BJ (cell line): ENCODE measurements around the gene SPDYE6. TPM values are rescaled to one million over a fixed set of nuclear protein-coding genes. Genes with fewer than 3 reads are reported as not detected.
A peak's percentile ranks its signal among the peaks of the same experiment; 100 is the strongest.
"Not testable (repeated sequence)": the region's sequence is repeated elsewhere in the genome, so short reads cannot be mapped to it uniquely, and the experiment has no call there.

Experiments used
- CTCF ChIA-PET: fragments of 350-600 bp; formaldehyde crosslinking; extraction: SDS; loops from one replicate; lab custom pipeline; 2021; ENCODE audit warnings: antibody characterized with exemption, inconsistent platforms; lab: Yijun Ruan, JAX
- POLR2A ChIA-PET: fragments of 300-600 bp; sonication (Branson Sonifier 250); formaldehyde crosslinking; extraction: SDS; loops from one replicate; lab custom pipeline; 2021; ENCODE audit warnings: antibody characterized with exemption; lab: Charles Lee
- DNase-seq: peaks from one replicate; pipeline ENCODE4 v3.0.0-alpha.2; 2011; ENCODE audit warnings: low read depth
- H3K27me3 ChIP-seq: 2 replicates; pipeline ENCODE4 v1.6.0; 2011; ENCODE audit warnings: low read length; ENCODE audit not compliant: control insufficient read depth, insufficient read depth
- H3K36me3 ChIP-seq: 2 replicates; pipeline ENCODE4 v1.5.1; 2011; ENCODE audit warnings: low read length; ENCODE audit not compliant: control insufficient read depth, insufficient read depth
- H3K4me3 ChIP-seq: 2 replicates; pipeline ENCODE4 v1.5.1; 2011; ENCODE audit warnings: low read depth, mild to moderate bottlenecking, control low read depth, low read length
- CTCF ChIP-seq: IDR thresholded peaks from 2 replicates; pipeline ENCODE4 v1.5.1; 2011; ENCODE audit warnings: low read depth, mild to moderate bottlenecking, control low read depth, inconsistent platforms, low read length, moderate library complexity; ENCODE audit not compliant: insufficient read depth
- polyA plus RNA-seq: library from polyadenylated mRNA; depleted of rRNA; stranded (reverse); fragments of >200 nt; gene quantifications from 2 replicates; pipeline ENCODE4 v1.2.3, GENCODE V29; 2011

SPDYE6 gene
- polyA plus RNA-seq, 1 experiment: not detected

- DNase-seq: no peak
- TF ChIP-seq CTCF: peak; percentile 92
- no peaks in the 10 kb centered on the region for H3K27me3 ChIP-seq
- H3K4me3 ChIP-seq: no peak overlapping the region
- POLR2A ChIA-PET: no interaction called here
- CTCF ChIA-PET: interaction anchor here (0.6 to 6.3 kb wide), 13 partner anchors 10 to 849 kb away, joined by 3 to 46 read pairs (median 5); partner anchors contain the start of gene ORAI2
- H3K36me3 ChIP-seq: peaks cover 4% of the 10 kb centered on the region
Observed at GRCh38 chr7:102390697-102391484, 34.6 kb upstream of the SPDYE6 start.

DNA sequence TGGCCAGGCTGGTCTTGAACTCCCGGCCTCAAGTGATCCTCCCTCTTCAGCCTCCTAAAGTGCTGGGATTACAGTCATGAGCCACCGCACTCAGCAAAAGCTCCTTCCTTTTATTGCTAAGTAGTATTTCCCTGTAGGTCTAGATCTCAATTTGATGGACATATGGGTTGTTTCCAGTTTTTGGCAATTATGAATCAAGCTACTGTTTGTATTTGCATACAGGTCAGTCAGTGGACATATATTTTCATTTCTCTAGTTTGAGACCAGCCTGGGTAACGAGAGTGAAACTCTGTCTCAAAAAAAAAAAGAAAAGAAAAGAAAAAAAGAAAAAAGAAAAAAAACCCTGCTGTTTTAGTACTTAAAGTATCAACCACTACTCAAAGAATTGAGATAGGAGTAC lies 33.6 kb upstream of the SPDYE6 start:
- ChIA-PET POLR2A (no interaction called here), CTCF (interaction anchor here (0.9 to 6.3 kb wide), 3 partner anchors 102 to 110 kb away, joined by 3 to 46 read pairs (median 4); no protein-coding TSS in a partner anchor)
- TF ChIP-seq CTCF: no peak

DNA sequence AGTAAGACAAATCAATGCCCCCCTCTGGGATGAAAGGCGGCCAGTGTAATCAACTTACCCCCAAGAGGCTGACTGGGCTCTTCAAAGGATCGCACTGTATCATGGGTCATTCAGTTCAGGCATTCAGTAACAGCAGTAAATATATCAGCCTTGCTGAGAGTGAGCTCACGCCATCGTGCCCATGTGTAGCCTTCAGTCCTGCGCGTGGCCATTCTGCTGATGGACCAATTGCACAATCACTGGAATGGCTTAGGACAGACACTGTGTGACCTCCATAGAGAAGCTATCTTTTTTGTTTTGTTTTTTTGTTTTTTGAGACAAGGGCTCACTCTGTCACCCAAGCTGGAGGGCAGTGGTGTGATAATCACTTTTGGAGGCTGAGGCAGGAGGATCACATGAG lies 30.8 kb upstream of the SPDYE6 start:
- Histone ChIP-seq H3K4me3 (no peak overlapping the region), H3K27me3 (no peaks in the 10 kb centered on the region), H3K36me3 (peaks cover 4% of the 10 kb centered on the region)
- POLR2A ChIA-PET: no interaction called here
- no peak for TF ChIP-seq CTCF
- CTCF ChIA-PET: interaction anchor here (3.3 to 6.3 kb wide), 2 partner anchors 108 to 116 kb away, joined by 9 to 46 read pairs; no protein-coding TSS in a partner anchor
- no peak for DNase-seq

More for the DNA sequence above, 33.6 kb upstream of the SPDYE6 start:
- no peak for DNase-seq
- Histone ChIP-seq H3K4me3 (no peak overlapping the region), H3K36me3 (peaks cover 4% of the 10 kb centered on the region), H3K27me3 (no peaks in the 10 kb centered on the region)

GRCh38 chr7:102381696-102382425 lies 25.6 kb upstream of the SPDYE6 start:
- H3K4me3 ChIP-seq, DNase-seq, H3K36me3 ChIP-seq, POLR2A ChIA-PET, H3K27me3 ChIP-seq: not testable (repeated sequence)
- CTCF ChIA-PET: interaction anchor here (1.8 kb wide), 1 partner anchor 10 kb away, joined by 4 read pairs; no protein-coding TSS in a partner anchor

DNA sequence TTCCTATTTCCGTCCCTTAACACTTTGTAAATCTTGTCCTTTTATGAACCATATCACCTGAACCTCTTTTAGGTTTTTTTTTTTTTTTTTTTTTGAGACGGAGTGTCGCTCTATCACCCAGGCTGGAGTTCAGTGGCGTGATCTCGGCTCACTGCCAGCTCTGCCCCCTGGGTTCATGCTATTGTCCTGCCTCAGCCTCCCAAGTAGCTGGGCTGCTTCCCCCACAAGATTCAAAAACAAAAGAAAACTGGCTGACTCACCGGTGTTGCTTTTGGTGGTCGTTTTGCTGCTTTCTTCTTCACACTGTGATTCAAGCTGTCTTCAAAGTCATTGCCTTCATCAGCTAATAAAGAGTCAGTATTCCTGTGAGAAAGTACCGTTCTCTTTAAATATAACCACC lies 24.6 kb upstream of the SPDYE6 start:
- POLR2A ChIA-PET, DNase-seq, H3K27me3 ChIP-seq, H3K36me3 ChIP-seq, H3K4me3 ChIP-seq: not testable (repeated sequence)
- CTCF ChIA-PET: interaction anchor here (1.8 kb wide), 1 partner anchor 11 kb away, joined by 4 read pairs; no protein-coding TSS in a partner anchor

- no peak for TF ChIP-seq CTCF
- ChIA-PET POLR2A (no interaction called here), CTCF (no interaction called here)
- Histone ChIP-seq H3K4me3 (no peak overlapping the region), H3K36me3 (peaks cover 7% of the 10 kb centered on the region), H3K27me3 (no peaks in the 10 kb centered on the region)
- no peak for DNase-seq
Observed at GRCh38 chr7:102376964-102377466, 20.8 kb upstream of the SPDYE6 start.

GRCh38 chr7:102372796-102373195 lies 16.6 kb upstream of the SPDYE6 start:
- POLR2A ChIA-PET, DNase-seq, CTCF ChIA-PET, H3K27me3 ChIP-seq, H3K4me3 ChIP-seq, H3K36me3 ChIP-seq: not testable (repeated sequence)

DNA sequence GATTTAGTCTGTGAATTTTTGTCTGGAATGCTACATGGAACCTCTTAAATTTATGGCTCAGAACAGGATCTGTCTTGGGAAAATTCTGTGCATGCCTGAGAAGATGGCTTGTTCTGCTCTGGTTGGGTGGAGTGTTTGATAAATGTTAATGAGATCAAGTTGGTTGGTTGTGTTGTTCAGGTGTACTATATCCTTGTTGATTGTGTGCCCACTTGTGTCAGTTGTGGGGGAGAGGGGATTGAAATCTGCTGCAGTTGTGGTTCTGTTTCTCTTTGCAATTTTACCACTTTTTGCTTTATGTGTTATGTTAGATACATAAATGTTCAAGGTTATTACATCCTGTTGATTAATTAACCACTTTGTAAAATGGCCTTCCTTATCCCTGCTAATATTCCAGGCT lies 13.8 kb upstream of the SPDYE6 start:
- H3K27me3 ChIP-seq, POLR2A ChIA-PET, H3K4me3 ChIP-seq, DNase-seq, H3K36me3 ChIP-seq, CTCF ChIA-PET: not testable (repeated sequence)
